Body of pancreas (tissue), 4 donors: Measurements from ENCODE around the gene PDE7B.

Source experiments
- POLR2A ChIP-seq, 3 donors: fragments of 450-650 bp; IDR thresholded peaks; one replicate each; pipeline ENCODE4 v1.6.1; 2016; ENCODE audit warnings: antibody characterized with exemption in 3 of 3, mild to moderate bottlenecking in 2 of 3
- TF ChIP-seq, protein P1 (sequence below), 7 experiments: fragments of 450-650 bp in 4 of 7; fragments of 200-600 bp in 3 of 7; sonication (generic) in 3 of 7; IDR thresholded peaks; one replicate each; pipeline ENCODE4 v1.5.1; 2016 to 2019; ENCODE audit warnings: antibody characterized with exemption in 7 of 7

DNA sequence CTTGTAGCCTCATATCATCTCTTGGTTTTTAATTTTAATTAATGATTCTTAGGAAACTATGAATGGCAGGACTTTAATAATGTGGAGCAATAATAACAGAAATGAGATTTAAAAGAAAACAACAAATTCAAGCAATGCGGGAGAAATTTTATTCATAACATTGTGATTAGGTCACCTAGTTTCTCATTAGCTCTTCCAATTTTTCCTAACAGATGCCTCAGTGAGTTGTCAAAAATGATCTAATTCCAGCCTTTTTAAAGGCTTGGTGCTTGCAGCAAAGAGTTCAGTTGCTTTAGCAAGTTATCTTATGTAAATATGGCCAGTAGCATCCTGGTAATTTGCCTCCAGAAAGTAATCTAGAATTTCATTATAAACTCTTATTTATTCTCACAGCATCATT, 20.4 kb downstream of the PDE7B start:
- TF ChIP-seq, protein P1, sequence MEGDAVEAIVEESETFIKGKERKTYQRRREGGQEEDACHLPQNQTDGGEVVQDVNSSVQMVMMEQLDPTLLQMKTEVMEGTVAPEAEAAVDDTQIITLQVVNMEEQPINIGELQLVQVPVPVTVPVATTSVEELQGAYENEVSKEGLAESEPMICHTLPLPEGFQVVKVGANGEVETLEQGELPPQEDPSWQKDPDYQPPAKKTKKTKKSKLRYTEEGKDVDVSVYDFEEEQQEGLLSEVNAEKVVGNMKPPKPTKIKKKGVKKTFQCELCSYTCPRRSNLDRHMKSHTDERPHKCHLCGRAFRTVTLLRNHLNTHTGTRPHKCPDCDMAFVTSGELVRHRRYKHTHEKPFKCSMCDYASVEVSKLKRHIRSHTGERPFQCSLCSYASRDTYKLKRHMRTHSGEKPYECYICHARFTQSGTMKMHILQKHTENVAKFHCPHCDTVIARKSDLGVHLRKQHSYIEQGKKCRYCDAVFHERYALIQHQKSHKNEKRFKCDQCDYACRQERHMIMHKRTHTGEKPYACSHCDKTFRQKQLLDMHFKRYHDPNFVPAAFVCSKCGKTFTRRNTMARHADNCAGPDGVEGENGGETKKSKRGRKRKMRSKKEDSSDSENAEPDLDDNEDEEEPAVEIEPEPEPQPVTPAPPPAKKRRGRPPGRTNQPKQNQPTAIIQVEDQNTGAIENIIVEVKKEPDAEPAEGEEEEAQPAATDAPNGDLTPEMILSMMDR (IDR thresholded peaks at IDR 0.05), result no peak
- TF ChIP-seq POLR2A (IDR thresholded peaks at IDR 0.05), result no peak
